ENCODE results near the gene KCTD7.
"Not testable (repeated sequence)": the region's sequence is repeated elsewhere in the genome, so short reads cannot be mapped to it uniquely, and the experiment has no call there.

Gene KCTD7

DNA sequence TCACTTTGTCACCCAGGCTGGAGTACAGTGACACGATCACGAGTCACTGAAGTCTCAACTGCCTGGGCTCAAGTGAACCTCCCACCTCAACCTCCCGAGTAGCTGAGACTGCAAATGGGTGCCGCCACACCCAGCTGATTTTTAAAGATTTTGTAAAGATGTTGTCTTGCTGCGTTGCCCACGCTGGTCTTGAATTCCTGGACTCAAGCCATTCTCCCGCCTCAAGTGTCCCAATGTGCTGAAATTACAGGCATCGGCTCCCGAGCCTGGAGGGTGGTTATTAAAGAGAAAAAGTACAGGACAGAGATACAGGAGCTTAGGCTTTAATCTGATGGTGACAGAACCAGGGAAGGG, 55.1 kb downstream of the KCTD7 start:
- Histone ChIP-seq H3K4me1 (ENCODE audit: control insufficient read depth, low read depth, low read length) (no peaks in the 10 kb centered on the region), H3K36me3 (ENCODE audit: control insufficient read depth, insufficient read depth, low read length) (no peaks in the 10 kb centered on the region), H3K27me3 (ENCODE audit: insufficient read depth, low read length, poor library complexity) (no peaks in the 10 kb centered on the region), H3K79me1 (ENCODE audit: low read length) (peaks cover 1% of the 10 kb centered on the region), H2BK15ac (replicated peaks; ENCODE audit: low read depth) (no peak overlapping the region), H2AK5ac (ENCODE audit: low read length) (no peak overlapping the region), H3K23ac (ENCODE audit: low read length) (no peak overlapping the region), H3K4ac (ENCODE audit: low read depth, low read length) (no peak overlapping the region), H2BK120ac (ENCODE audit: low read depth, low read length) (no peak overlapping the region), H3K4me2 (ENCODE audit: low read length) (no peak overlapping the region), H4K8ac (ENCODE audit: low read depth, low read length) (no peak overlapping the region), H3K4me3 (ENCODE audit: low read length) (no peak overlapping the region), H4K5ac (ENCODE audit: low read length) (no peak overlapping the region), H2BK5ac (ENCODE audit: low read length) (no peak overlapping the region), H3K27ac (ENCODE audit: low read depth, low read length) (no peak overlapping the region), H3K18ac (ENCODE audit: low read length) (no peak overlapping the region), H3K79me2 (ENCODE audit: control insufficient read depth, insufficient read depth, low read length) (no peaks in the 10 kb centered on the region), H3K9ac (ENCODE audit: low read length) (no peak overlapping the region), H3K56ac (ENCODE audit: low read length) (no peak overlapping the region)
- no CpG with 5 or more reads among the region's 9 CpGs for WGBS (ENCODE audit: extremely low coverage, insufficient coverage, low lambda C conversion rate)
- no peak for DNase-seq

DNA sequence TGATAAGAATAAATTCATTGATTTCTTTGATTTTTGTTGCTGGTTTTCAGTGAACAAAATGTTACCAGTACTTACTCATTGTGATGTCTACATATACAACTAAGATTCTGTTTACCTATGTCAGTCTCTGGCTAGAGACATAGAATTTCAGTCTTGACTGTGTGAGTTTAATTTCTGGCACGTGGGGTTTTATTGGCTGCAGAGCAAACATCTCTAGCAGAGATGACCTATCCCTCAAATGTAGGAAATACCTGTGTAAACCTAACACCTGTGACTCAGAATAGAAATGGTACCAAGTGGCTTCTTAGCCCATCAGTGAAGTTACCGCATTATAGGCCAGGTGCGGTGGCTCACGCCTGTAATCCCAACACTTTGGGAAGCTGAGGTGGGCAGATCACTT, 57.0 kb downstream of the KCTD7 start:
- WGBS (ENCODE audit: extremely low coverage, insufficient coverage, low lambda C conversion rate) = no CpG with 5 or more reads among the region's 4 CpGs

DNA sequence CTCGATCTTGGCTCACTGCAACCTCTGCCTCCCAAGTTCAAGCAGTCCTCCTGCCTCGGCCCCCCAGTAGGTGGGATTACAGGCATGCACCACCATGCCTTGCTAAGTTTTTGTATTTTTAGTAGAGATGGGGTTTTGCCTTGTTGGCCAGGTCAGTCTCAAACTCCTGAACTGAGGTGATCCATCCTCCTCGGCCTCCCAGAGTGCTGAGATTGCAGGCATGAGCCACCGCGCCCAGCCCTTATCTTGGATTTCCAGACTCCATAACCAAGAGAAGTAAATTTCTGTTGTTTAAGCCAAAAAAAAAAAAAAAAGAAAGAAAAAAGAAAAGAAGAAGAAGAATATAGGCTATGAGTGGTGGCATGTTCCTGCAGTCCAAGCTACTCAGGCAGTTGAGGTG, 58.5 kb downstream of the KCTD7 start:
- Histone ChIP-seq H4K8ac (ENCODE audit: low read depth, low read length) (no peak overlapping the region), H2BK15ac (replicated peaks; ENCODE audit: low read depth) (no peak overlapping the region), H3K27ac (ENCODE audit: low read depth, low read length) (no peak overlapping the region), H3K4ac (ENCODE audit: low read depth, low read length) (no peak overlapping the region), H3K18ac (ENCODE audit: low read length) (no peak overlapping the region), H3K4me2 (ENCODE audit: low read length) (no peak overlapping the region), H3K4me3 (ENCODE audit: low read length) (no peak overlapping the region), H2BK5ac (ENCODE audit: low read length) (no peak overlapping the region), H3K4me1 (ENCODE audit: control insufficient read depth, low read depth, low read length) (no peaks in the 10 kb centered on the region), H3K79me2 (ENCODE audit: control insufficient read depth, insufficient read depth, low read length) (no peaks in the 10 kb centered on the region), H3K36me3 (ENCODE audit: control insufficient read depth, insufficient read depth, low read length) (no peaks in the 10 kb centered on the region), H2BK120ac (ENCODE audit: low read depth, low read length) (no peak overlapping the region), H4K5ac (ENCODE audit: low read length) (no peak overlapping the region), H2AK5ac (ENCODE audit: low read length) (no peak overlapping the region), H3K56ac (ENCODE audit: low read length) (no peak overlapping the region), H3K79me1 (ENCODE audit: low read length) (no peaks in the 10 kb centered on the region), H3K9ac (ENCODE audit: low read length) (no peak overlapping the region), H3K23ac (ENCODE audit: low read length) (no peak overlapping the region), H3K27me3 (ENCODE audit: insufficient read depth, low read length, poor library complexity) (no peaks in the 10 kb centered on the region)
- DNase-seq = no peak
- WGBS (ENCODE audit: extremely low coverage, insufficient coverage, low lambda C conversion rate) = no CpG with 5 or more reads among the region's 5 CpGs

More for the DNA sequence above, 57.0 kb downstream of the KCTD7 start:
- H2BK120ac ChIP-seq (ENCODE audit: low read depth, low read length); H4K8ac ChIP-seq (ENCODE audit: low read depth, low read length); H2AK5ac ChIP-seq (ENCODE audit: low read length); H2BK15ac ChIP-seq (replicated peaks; ENCODE audit: low read depth); H2BK5ac ChIP-seq (ENCODE audit: low read length); H3K79me1 ChIP-seq (ENCODE audit: low read length); H3K23ac ChIP-seq (ENCODE audit: low read length); H3K36me3 ChIP-seq (ENCODE audit: control insufficient read depth, insufficient read depth, low read length); H3K4me3 ChIP-seq (ENCODE audit: low read length); H3K18ac ChIP-seq (ENCODE audit: low read length); H3K79me2 ChIP-seq (ENCODE audit: control insufficient read depth, insufficient read depth, low read length); DNase-seq; H3K27me3 ChIP-seq (ENCODE audit: insufficient read depth, low read length, poor library complexity); H3K4me2 ChIP-seq (ENCODE audit: low read length); H4K5ac ChIP-seq (ENCODE audit: low read length); H3K9ac ChIP-seq (ENCODE audit: low read length); H3K27ac ChIP-seq (ENCODE audit: low read depth, low read length); H3K56ac ChIP-seq (ENCODE audit: low read length); H3K4me1 ChIP-seq (ENCODE audit: control insufficient read depth, low read depth, low read length); H3K4ac ChIP-seq (ENCODE audit: low read depth, low read length): not testable (repeated sequence)

DNA sequence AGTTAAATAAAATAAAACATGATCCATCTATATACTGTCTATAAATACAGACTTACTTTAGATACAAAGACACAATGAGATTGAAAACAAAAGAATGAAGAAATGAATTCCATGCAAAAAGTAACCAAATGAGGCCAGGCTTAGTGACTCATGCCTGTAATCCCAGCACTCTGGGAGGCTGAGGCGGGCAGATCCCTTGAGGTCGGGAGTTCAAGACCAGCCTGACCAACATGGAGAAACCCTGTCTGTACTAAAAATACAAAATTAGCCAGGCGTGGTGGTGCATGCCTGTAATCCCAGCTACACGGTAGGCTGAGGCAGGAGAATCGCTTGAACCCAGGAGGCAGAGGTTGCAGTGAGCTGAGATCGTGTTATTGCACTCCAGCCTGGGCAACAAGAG, 59.0 kb downstream of the KCTD7 start:
- H2BK15ac ChIP-seq (replicated peaks; ENCODE audit: low read depth); H3K56ac ChIP-seq (ENCODE audit: low read length); H3K4me1 ChIP-seq (ENCODE audit: control insufficient read depth, low read depth, low read length); H3K27me3 ChIP-seq (ENCODE audit: insufficient read depth, low read length, poor library complexity); H3K18ac ChIP-seq (ENCODE audit: low read length); H2AK5ac ChIP-seq (ENCODE audit: low read length); H3K4me2 ChIP-seq (ENCODE audit: low read length); H2BK5ac ChIP-seq (ENCODE audit: low read length); H4K5ac ChIP-seq (ENCODE audit: low read length); H2BK120ac ChIP-seq (ENCODE audit: low read depth, low read length); H3K23ac ChIP-seq (ENCODE audit: low read length); H3K9ac ChIP-seq (ENCODE audit: low read length); H3K27ac ChIP-seq (ENCODE audit: low read depth, low read length); H3K36me3 ChIP-seq (ENCODE audit: control insufficient read depth, insufficient read depth, low read length); H3K4ac ChIP-seq (ENCODE audit: low read depth, low read length); H4K8ac ChIP-seq (ENCODE audit: low read depth, low read length); H3K4me3 ChIP-seq (ENCODE audit: low read length); H3K79me2 ChIP-seq (ENCODE audit: control insufficient read depth, insufficient read depth, low read length); H3K79me1 ChIP-seq (ENCODE audit: low read length); DNase-seq: not testable (repeated sequence)
- WGBS (ENCODE audit: extremely low coverage, insufficient coverage, low lambda C conversion rate) = no CpG with 5 or more reads among the region's 6 CpGs

DNA sequence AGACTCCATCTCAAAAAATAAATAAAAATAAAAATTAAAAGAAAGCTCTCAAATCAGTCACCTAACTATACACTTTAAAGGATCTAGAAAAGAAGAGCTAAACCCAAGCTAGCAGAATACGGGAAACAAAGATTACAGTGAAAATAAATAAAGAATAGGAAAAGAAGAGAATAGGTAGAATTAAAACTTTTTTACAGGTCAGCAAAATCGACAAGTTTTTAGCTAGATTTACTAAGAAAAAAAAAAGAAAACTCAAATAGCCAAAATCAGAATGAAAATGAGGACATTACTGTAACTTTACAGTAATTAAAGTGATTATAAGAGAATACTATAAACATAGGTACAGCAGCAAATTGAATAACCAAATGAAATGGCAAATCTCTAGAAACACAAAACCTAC, 60.4 kb downstream of the KCTD7 start:
- Histone ChIP-seq H3K4me2 (ENCODE audit: low read length) (no peak overlapping the region), H2BK15ac (replicated peaks; ENCODE audit: low read depth) (no peak overlapping the region), H3K36me3 (ENCODE audit: control insufficient read depth, insufficient read depth, low read length) (no peaks in the 10 kb centered on the region), H2BK5ac (ENCODE audit: low read length) (no peak overlapping the region), H4K5ac (ENCODE audit: low read length) (no peak overlapping the region), H4K8ac (ENCODE audit: low read depth, low read length) (no peak overlapping the region), H3K9ac (ENCODE audit: low read length) (no peak overlapping the region), H2BK120ac (ENCODE audit: low read depth, low read length) (no peak overlapping the region), H3K56ac (ENCODE audit: low read length) (no peak overlapping the region), H3K27ac (ENCODE audit: low read depth, low read length) (no peak overlapping the region), H3K4me3 (ENCODE audit: low read length) (no peak overlapping the region), H3K79me1 (ENCODE audit: low read length) (no peaks in the 10 kb centered on the region), H3K4me1 (ENCODE audit: control insufficient read depth, low read depth, low read length) (no peaks in the 10 kb centered on the region), H3K18ac (ENCODE audit: low read length) (no peak overlapping the region), H3K23ac (ENCODE audit: low read length) (no peak overlapping the region), H3K79me2 (ENCODE audit: control insufficient read depth, insufficient read depth, low read length) (no peaks in the 10 kb centered on the region), H3K4ac (ENCODE audit: low read depth, low read length) (no peak overlapping the region), H3K27me3 (ENCODE audit: insufficient read depth, low read length, poor library complexity) (no peaks in the 10 kb centered on the region), H2AK5ac (ENCODE audit: low read length) (no peak overlapping the region)
- WGBS (ENCODE audit: extremely low coverage, insufficient coverage, low lambda C conversion rate) = no CpG with 5 or more reads among the region's 2 CpGs
- DNase-seq = no peak

DNA sequence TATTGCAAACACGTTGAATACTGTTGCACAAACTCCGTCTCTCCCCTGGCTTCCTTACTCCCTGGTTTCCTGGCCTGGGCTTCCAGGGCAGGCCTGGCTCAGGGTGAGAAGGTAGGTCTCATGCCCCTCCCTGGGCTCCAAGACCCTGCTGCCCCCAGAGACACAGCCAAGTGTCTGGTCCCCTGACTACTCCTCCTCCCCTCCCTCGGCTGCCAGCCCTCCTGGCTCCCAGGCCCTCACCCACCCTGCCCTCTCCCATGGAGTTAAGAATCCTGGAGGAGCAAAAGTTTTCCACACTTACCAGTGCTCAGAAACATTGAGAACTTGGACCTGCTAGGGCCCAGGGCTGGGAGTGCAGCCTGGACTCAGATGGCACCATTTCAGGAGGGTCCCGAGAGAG, 64.7 kb downstream of the KCTD7 start:
- no peak overlapping the region for H4K5ac ChIP-seq (ENCODE audit: low read length)
- no peaks in the 10 kb centered on the region for H3K79me2 ChIP-seq (ENCODE audit: control insufficient read depth, insufficient read depth, low read length)
- H3K4ac ChIP-seq (ENCODE audit: low read depth, low read length) = no peak overlapping the region
- H3K23ac ChIP-seq (ENCODE audit: low read length) = no peak overlapping the region
- no peak overlapping the region for H2AK5ac ChIP-seq (ENCODE audit: low read length)
- no peak for DNase-seq
- H3K56ac ChIP-seq (ENCODE audit: low read length) = no peak overlapping the region
- H3K4me3 ChIP-seq (ENCODE audit: low read length) = no peak overlapping the region
- H3K4me1 ChIP-seq (ENCODE audit: control insufficient read depth, low read depth, low read length) = no peaks in the 10 kb centered on the region
- no peak overlapping the region for H4K8ac ChIP-seq (ENCODE audit: low read depth, low read length)
- no CpG with 5 or more reads among the region's 4 CpGs for WGBS (ENCODE audit: extremely low coverage, insufficient coverage, low lambda C conversion rate)
- H3K36me3 ChIP-seq (ENCODE audit: control insufficient read depth, insufficient read depth, low read length) = no peaks in the 10 kb centered on the region
- H3K79me1 ChIP-seq (ENCODE audit: low read length) = no peaks in the 10 kb centered on the region
- H3K4me2 ChIP-seq (ENCODE audit: low read length) = no peak overlapping the region
- no peak overlapping the region for H2BK5ac ChIP-seq (ENCODE audit: low read length)
- H2BK15ac ChIP-seq (replicated peaks; ENCODE audit: low read depth) = no peak overlapping the region
- H3K27ac ChIP-seq (ENCODE audit: low read depth, low read length) = no peak overlapping the region
- H3K27me3 ChIP-seq (ENCODE audit: insufficient read depth, low read length, poor library complexity) = no peaks in the 10 kb centered on the region
- no peak overlapping the region for H3K9ac ChIP-seq (ENCODE audit: low read length)
- no peak overlapping the region for H3K18ac ChIP-seq (ENCODE audit: low read length)
- H2BK120ac ChIP-seq (ENCODE audit: low read depth, low read length) = no peak overlapping the region
